Smooth muscle cell (in vitro differentiated cells): Measurements from ENCODE around the gene LINGO1. TPM values are rescaled to one million over a fixed set of nuclear protein-coding genes. Genes with fewer than 3 reads are reported as not detected.
A peak's percentile ranks its signal among the peaks of the same experiment; 100 is the strongest.

Experiments
- DNase-seq: peaks from one replicate; lab custom pipeline; 2025; ENCODE audit not compliant: unreplicated experiment; lab: John Stamatoyannopoulos, UW
- H2AFZ ChIP-seq: fragments of 200-600 bp; sonication (generic); 2 replicates; pipeline ENCODE4 v1.6.0; 2016; ENCODE audit warnings: antibody characterized with exemption, low read depth, mild to moderate bottlenecking
- H3F3A ChIP-seq: fragments of 200-600 bp; sonication (generic); 2 replicates; pipeline ENCODE4 v1.6.0; 2017; ENCODE audit warnings: antibody characterized with exemption, low read depth
- H3K27ac ChIP-seq: fragments of 200-600 bp; sonication (generic); 2 replicates; pipeline ENCODE4 v1.5.1; 2016; ENCODE audit warnings: low read depth, mild to moderate bottlenecking
- H3K27me3 ChIP-seq: fragments of 200-600 bp; sonication (generic); 2 replicates; pipeline ENCODE4 v1.6.1; 2016; ENCODE audit warnings: low read depth, mild to moderate bottlenecking
- H3K36me3 ChIP-seq: fragments of 200-600 bp; sonication (generic); 2 replicates; pipeline ENCODE4 v1.5.1; 2016; ENCODE audit warnings: low read depth
- H3K4me1 ChIP-seq: fragments of 200-600 bp; sonication (generic); 2 replicates; pipeline ENCODE4 v1.5.1; 2016; ENCODE audit warnings: low read depth
- H3K4me2 ChIP-seq: fragments of 200-600 bp; sonication (generic); 2 replicates; pipeline ENCODE4 v1.6.0; 2016; ENCODE audit warnings: mild to moderate bottlenecking
- H3K4me3 ChIP-seq: fragments of 200-600 bp; sonication (generic); 2 replicates; pipeline ENCODE4 v1.5.1; 2016; ENCODE audit warnings: mild to moderate bottlenecking
- H3K79me2 ChIP-seq: fragments of 200-600 bp; sonication (generic); 2 replicates; pipeline ENCODE4 v1.6.0; 2016; ENCODE audit warnings: low read depth, mild to moderate bottlenecking
- H3K9ac ChIP-seq: fragments of 200-600 bp; sonication (generic); 2 replicates; pipeline ENCODE4 v1.6.0; 2016; ENCODE audit warnings: low read depth
- H3K9me3 ChIP-seq: fragments of 200-600 bp; sonication (generic); replicated peaks from 2 replicates; pipeline ENCODE4 v1.5.1; 2016; ENCODE audit warnings: low read depth
- H4K20me1 ChIP-seq: fragments of 200-600 bp; sonication (generic); 2 replicates; pipeline ENCODE4 v1.6.0; 2016; ENCODE audit warnings: low read depth
- CTCF ChIP-seq: fragments of 200-600 bp; sonication (generic); IDR thresholded peaks from 2 replicates; pipeline ENCODE4 v1.5.1; 2017; ENCODE audit warnings: borderline replicate concordance, mild to moderate bottlenecking, antibody characterized with exemption; ENCODE audit not compliant: insufficient read depth, poor library complexity, severe bottlenecking
- WGBS: methylation state at CpG from one replicate; pipeline ENCODE4 v1.1.7; 2016; ENCODE audit warnings: low lambda C conversion rate; 5-methylcytosine and 5-hydroxymethylcytosine counted together
- polyA plus RNA-seq: library from polyadenylated mRNA; unstranded; fragments of >200 nt; fragmentation: Nextera tagmentation; extraction: Ambion mirVana; gene quantifications from 2 replicates; pipeline ENCODE4 v1.2.1, GENCODE V29; 2016
- total RNA-seq: library from RNA; depleted of rRNA; stranded (reverse); fragments of >200 nt; gene quantifications from 2 replicates; pipeline ENCODE4 v1.2.3, GENCODE V29; 2014

LINGO1 gene
- total and polyA plus RNA-seq, 2 experiments from 2014 or later, result 3.5 to 13.4 TPM

- Histone ChIP-seq H3K36me3 (no peaks in the 10 kb centered on the region), H3F3A (no peaks in the 10 kb centered on the region), H2AFZ (no peak overlapping the region), H3K79me2 (no peaks in the 10 kb centered on the region), H3K4me2 (no peak overlapping the region), H3K4me3 (no peak overlapping the region), H3K9ac (no peak overlapping the region), H3K27me3 (no peaks in the 10 kb centered on the region), H4K20me1 (no peaks in the 10 kb centered on the region), H3K27ac (no peak overlapping the region), H3K4me1 (peaks cover 6% of the 10 kb centered on the region), H3K9me3 (no peaks in the 10 kb centered on the region)
- no peak for DNase-seq
- WGBS, result 91% methylated on average over 15 of the region's 15 CpGs
- TF ChIP-seq CTCF, result no peak
These were observed 53.9 kb downstream of the LINGO1 start for GRCh38 chr15:77578641-77579372.

- Histone ChIP-seq H2AFZ (no peak overlapping the region), H3K27ac (no peak overlapping the region), H3K9ac (no peak overlapping the region), H3F3A (peaks cover 6% of the 10 kb centered on the region), H3K79me2 (no peaks in the 10 kb centered on the region), H4K20me1 (no peaks in the 10 kb centered on the region), H3K36me3 (no peaks in the 10 kb centered on the region), H3K4me1 (peaks cover 6% of the 10 kb centered on the region), H3K4me2 (peak overlapping the region; percentile 11), H3K9me3 (no peaks in the 10 kb centered on the region), H3K4me3 (no peak overlapping the region), H3K27me3 (no peaks in the 10 kb centered on the region)
- DNase-seq, result no peak
- whole genome bisulfite sequencing, result 38% methylated on average over 9 of the region's 9 CpGs
- TF ChIP-seq CTCF, result no peak
These were observed 55.3 kb downstream of the LINGO1 start for GRCh38 chr15:77577366-77577950.

- H3K9ac ChIP-seq, result no peak overlapping the region
- no peak overlapping the region for H3K4me2 ChIP-seq
- H3K36me3 ChIP-seq, result no peaks in the 10 kb centered on the region
- H3K4me3 ChIP-seq, result no peak overlapping the region
- H3K79me2 ChIP-seq, result no peaks in the 10 kb centered on the region
- no peaks in the 10 kb centered on the region for H3K27me3 ChIP-seq
- H4K20me1 ChIP-seq, result no peaks in the 10 kb centered on the region
- peaks cover 6% of the 10 kb centered on the region for H3K4me1 ChIP-seq
- DNase-seq, result no peak
- WGBS, result 88% methylated on average over 1 of the region's 1 CpG
- peaks cover 6% of the 10 kb centered on the region for H3F3A ChIP-seq
- no peak for TF ChIP-seq CTCF
- no peaks in the 10 kb centered on the region for H3K9me3 ChIP-seq
- no peak overlapping the region for H2AFZ ChIP-seq
- no peak overlapping the region for H3K27ac ChIP-seq
These were observed 56.2 kb downstream of the LINGO1 start for GRCh38 chr15:77576538-77576937.
